ENCODE results near the gene SLC23A2. TPM values are rescaled to one million over a fixed set of nuclear protein-coding genes. Genes with fewer than 3 reads are reported as not detected.

Gene SLC23A2
- total RNA-seq (10 to 100 TPM; 26.0 to 38.2 TPM), polyA plus RNA-seq (1 to 10 TPM; 3.5 to 9.8 TPM)
- long read RNA-seq, donor 1, full-length matches to known transcripts, result 1 of 36 reads
- long read RNA-seq, donor 1, partial matches to known transcripts, result 13 of 36 reads
- long read RNA-seq, donor 1, other reads (novel, unspliced or antisense), result 22 of 36 reads
- long read RNA-seq, donor 2, full-length matches to known transcripts, result 1 of 19 reads
- long read RNA-seq, donor 2, partial matches to known transcripts, result 3 of 19 reads
- long read RNA-seq, donor 2, other reads (novel, unspliced or antisense), result 15 of 19 reads

DNA sequence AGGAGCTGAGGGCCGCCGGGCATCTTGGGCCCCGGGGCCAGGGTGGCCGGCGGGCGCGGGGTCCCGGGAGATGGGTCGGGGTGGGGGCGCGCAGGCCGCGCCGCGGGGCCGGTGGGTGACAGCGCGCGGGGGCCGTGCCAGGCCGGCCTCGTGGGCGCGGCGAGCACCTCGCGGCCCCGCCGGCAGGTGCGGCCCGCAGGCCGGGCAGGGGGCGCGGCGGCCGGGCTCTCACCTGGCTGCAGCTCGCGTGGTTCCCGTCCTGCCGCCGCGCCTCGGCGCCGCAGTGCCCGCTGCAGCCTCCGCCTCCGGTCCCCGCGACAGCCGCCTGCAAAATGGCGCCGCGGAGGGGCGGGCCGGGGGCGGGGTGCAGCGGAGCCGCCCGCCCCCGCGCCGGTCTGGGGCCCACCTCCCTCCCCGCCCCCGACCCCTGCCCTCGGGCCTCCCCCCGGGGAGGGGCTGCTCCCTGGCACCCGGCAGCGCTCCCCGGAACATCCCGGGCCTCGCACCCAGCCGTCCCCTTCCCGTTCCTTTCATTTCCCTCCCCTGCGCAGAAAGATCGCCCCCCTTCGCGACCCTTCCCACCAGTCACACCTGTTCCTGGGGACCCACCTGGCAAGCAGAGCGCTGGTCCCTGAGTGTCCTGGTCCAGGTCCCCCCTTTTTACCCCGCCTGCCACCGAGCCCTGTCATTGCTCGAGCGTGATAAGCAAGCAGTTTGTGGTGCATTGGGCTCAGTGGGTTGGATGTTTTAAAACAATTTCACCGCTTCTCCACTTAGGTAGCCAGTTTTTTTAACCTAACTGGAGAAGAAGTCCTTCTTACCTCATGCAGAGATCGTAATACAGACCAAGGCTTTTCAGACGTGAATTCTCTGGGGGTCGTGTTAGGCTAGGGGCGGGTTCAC lies at the start of gene SLC23A2:
Gene SLC23A2, minus strand, starts transcription at position 337 of the 903 bp plus-strand sequence. CDS start 68,948 bp downstream, outside the sequence.
- Histone ChIP-seq H3K9me3 (ENCODE audit: control insufficient read depth, low read length) (no peaks in the 10 kb centered on the region), H3K27me3 (ENCODE audit: control insufficient read depth in 1 of 2, insufficient read depth in 2 of 2, low read length in 1 of 2) (no peaks in the 10 kb centered on the region), H3K27ac (ENCODE audit: low read depth in 1 of 2, low read length in 2 of 2) (no peak within 1 kb of the TSS), H3K4me1 (ENCODE audit: control insufficient read depth in 1 of 2, insufficient read depth in 2 of 2, low read length in 2 of 2) (peaks cover 0 to 2% of the 10 kb centered on the region in 2 donors), H3K36me3 (ENCODE audit: control insufficient read depth in 1 of 2, insufficient read depth in 2 of 2, low read length in 1 of 2) (no peaks in the 10 kb centered on the region), H3K4me3 (ENCODE audit: low read length in 2 of 2) (peak within 1 kb of the TSS; percentile 85 to 94)
- 2% methylated on average over 19 to 88 of the region's 88 CpGs for WGBS, 2 donors
- ATAC-seq (ENCODE audit: low FRiP score), result peak; percentile 74
- intact Hi-C loops (cut with DNase I), result no loop called here
- peak; percentile 53 to 82 for DNase-seq

DNA sequence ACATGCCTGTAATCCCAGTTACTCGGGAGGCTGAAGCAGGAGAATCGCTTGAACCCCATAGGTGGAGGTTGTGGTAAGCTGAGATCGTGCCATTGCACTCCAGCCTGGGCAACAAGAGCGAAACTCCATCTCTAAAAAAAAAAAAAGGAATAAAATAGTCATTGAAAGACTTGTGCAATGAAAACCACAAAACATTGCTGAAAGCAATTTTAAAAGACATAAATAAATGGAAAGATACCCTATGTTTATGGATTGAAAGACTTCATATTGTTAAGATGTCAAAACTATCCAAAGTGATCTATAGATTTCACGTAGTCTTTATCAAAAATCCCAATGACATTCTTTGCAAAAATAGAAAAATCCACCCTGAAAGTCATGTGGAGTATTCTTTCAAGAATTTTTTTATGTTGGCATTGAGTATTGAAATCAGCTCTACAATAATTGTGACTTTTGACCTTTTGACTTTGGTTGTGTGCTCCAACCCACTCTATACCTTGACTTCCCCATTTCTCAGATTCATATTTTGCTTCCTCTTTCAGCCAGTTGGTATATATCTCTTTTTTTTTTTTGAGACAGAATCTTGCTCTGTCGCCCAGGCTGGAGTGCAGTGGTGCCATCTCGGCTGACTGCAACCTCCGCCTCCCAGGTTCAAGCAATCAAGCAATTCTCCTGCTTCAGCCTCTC lies 45.5 kb upstream of the SLC23A2 start:
- Histone ChIP-seq H3K4me1 (ENCODE audit: control insufficient read depth in 1 of 2, insufficient read depth in 2 of 2, low read length in 2 of 2) (no peaks in the 10 kb centered on the region), H3K4me3 (ENCODE audit: low read length in 2 of 2) (no peak overlapping the region)

DNA sequence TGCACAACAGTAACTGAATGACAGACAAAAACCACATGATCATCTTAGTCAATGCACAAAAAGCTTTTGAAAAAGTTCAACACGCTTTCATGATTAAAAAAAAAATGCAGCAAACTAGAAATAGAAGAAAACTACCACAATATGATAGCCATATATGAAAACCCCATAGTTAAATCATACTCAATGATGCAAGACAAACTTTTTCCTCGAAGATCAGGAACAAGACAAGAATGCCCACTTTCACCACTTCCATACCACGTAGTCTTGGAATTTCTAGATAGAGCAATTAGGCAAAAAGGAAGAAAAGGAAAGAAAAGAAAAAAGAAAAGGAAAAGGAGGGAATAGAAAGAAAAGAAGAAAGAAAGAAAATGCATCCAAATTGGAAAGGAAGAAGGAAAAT lies 44.6 kb upstream of the SLC23A2 start:
- Histone ChIP-seq H3K36me3 (ENCODE audit: control insufficient read depth in 1 of 2, insufficient read depth in 2 of 2, low read length in 1 of 2) (no peaks in the 10 kb centered on the region), H3K9me3 (ENCODE audit: control insufficient read depth, low read length) (no peaks in the 10 kb centered on the region), H3K4me3 (ENCODE audit: low read length in 2 of 2) (no peak overlapping the region), H3K4me1 (ENCODE audit: control insufficient read depth in 1 of 2, insufficient read depth in 2 of 2, low read length in 2 of 2) (no peaks in the 10 kb centered on the region), H3K27me3 (ENCODE audit: control insufficient read depth in 1 of 2, insufficient read depth in 2 of 2, low read length in 1 of 2) (no peaks in the 10 kb centered on the region), H3K27ac (ENCODE audit: low read depth in 1 of 2, low read length in 2 of 2) (no peak overlapping the region)
- WGBS, 2 donors, result 72% methylated on average over 3 of the region's 3 CpGs
- ATAC-seq (ENCODE audit: low FRiP score) (no peak), DNase-seq (no peak)
- intact Hi-C loops (cut with DNase I), result no loop called here

More for the DNA sequence above, 45.5 kb upstream of the SLC23A2 start:
- Histone ChIP-seq H3K27me3 (ENCODE audit: control insufficient read depth in 1 of 2, insufficient read depth in 2 of 2, low read length in 1 of 2) (no peaks in the 10 kb centered on the region), H3K36me3 (ENCODE audit: control insufficient read depth in 1 of 2, insufficient read depth in 2 of 2, low read length in 1 of 2) (no peaks in the 10 kb centered on the region), H3K27ac (ENCODE audit: low read depth in 1 of 2, low read length in 2 of 2) (no peak overlapping the region), H3K9me3 (ENCODE audit: control insufficient read depth, low read length) (no peaks in the 10 kb centered on the region)
- intact Hi-C loops (cut with DNase I), result no loop called here
- 83 to 86% methylated on average over 8 of the region's 8 CpGs for WGBS, 2 donors
- no peak for DNase-seq
- no peak for ATAC-seq (ENCODE audit: low FRiP score)

- no peak for DNase-seq
- 94 to 96% methylated on average over 10 of the region's 10 CpGs for whole genome bisulfite sequencing, 2 donors
- no peak overlapping the region for H3K27ac ChIP-seq (ENCODE audit: low read depth in 1 of 2, low read length in 2 of 2)
- no peaks in the 10 kb centered on the region for H3K9me3 ChIP-seq (ENCODE audit: control insufficient read depth, low read length)
- no peaks in the 10 kb centered on the region for H3K4me1 ChIP-seq (ENCODE audit: control insufficient read depth in 1 of 2, insufficient read depth in 2 of 2, low read length in 2 of 2)
- no peaks in the 10 kb centered on the region for H3K27me3 ChIP-seq (ENCODE audit: control insufficient read depth in 1 of 2, insufficient read depth in 2 of 2, low read length in 1 of 2)
- no peak overlapping the region for H3K4me3 ChIP-seq (ENCODE audit: low read length in 2 of 2)
- ATAC-seq (ENCODE audit: low FRiP score), result no peak
- H3K36me3 ChIP-seq (ENCODE audit: control insufficient read depth in 1 of 2, insufficient read depth in 2 of 2, low read length in 1 of 2), result no peaks in the 10 kb centered on the region
- intact Hi-C loops (cut with DNase I), result no loop called here
Measured at GRCh38 chr20:5044075-5044620, 42.8 kb upstream of the SLC23A2 start.

DNA sequence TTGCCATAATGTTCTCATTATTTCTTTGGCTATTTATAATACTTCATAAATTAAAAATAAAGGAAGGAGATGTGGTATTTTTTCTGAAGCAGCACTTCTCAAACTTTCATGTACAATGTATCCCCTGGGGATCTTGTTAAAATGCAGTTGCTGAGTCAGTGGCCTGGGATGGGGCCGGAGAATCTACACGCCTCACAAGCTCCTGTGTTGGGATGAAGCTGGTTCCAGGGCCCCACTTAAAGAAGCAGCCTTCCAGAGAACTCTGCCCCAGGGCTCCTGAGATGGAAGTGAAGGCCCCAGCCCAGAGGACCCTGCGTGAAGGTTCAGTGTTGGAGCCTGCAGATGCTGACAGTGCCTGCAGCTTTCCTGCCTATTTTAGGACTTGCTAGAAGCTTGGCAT lies 40.1 kb upstream of the SLC23A2 start:
- Histone ChIP-seq H3K36me3 (ENCODE audit: control insufficient read depth in 1 of 2, insufficient read depth in 2 of 2, low read length in 1 of 2) (no peaks in the 10 kb centered on the region), H3K27me3 (ENCODE audit: control insufficient read depth in 1 of 2, insufficient read depth in 2 of 2, low read length in 1 of 2) (no peaks in the 10 kb centered on the region), H3K9me3 (ENCODE audit: control insufficient read depth, low read length) (no peaks in the 10 kb centered on the region), H3K4me1 (ENCODE audit: control insufficient read depth in 1 of 2, insufficient read depth in 2 of 2, low read length in 2 of 2) (no peaks in the 10 kb centered on the region), H3K4me3 (ENCODE audit: low read length in 2 of 2) (no peak overlapping the region), H3K27ac (ENCODE audit: low read depth in 1 of 2, low read length in 2 of 2) (no peak overlapping the region)
- intact Hi-C loops (cut with DNase I), result no loop called here
- 6 to 11% methylated on average over 3 of the region's 3 CpGs for WGBS, 2 donors
- DNase-seq (no peak), ATAC-seq (ENCODE audit: low FRiP score) (peak; percentile 52)

- Histone ChIP-seq H3K4me1 (ENCODE audit: control insufficient read depth in 1 of 2, insufficient read depth in 2 of 2, low read length in 2 of 2) (no peaks in the 10 kb centered on the region), H3K9me3 (ENCODE audit: control insufficient read depth, low read length) (no peaks in the 10 kb centered on the region), H3K27me3 (ENCODE audit: control insufficient read depth in 1 of 2, insufficient read depth in 2 of 2, low read length in 1 of 2) (no peaks in the 10 kb centered on the region), H3K36me3 (ENCODE audit: control insufficient read depth in 1 of 2, insufficient read depth in 2 of 2, low read length in 1 of 2) (no peaks in the 10 kb centered on the region), H3K27ac (ENCODE audit: low read depth in 1 of 2, low read length in 2 of 2) (no peak overlapping the region), H3K4me3 (ENCODE audit: low read length in 2 of 2) (no peak overlapping the region)
- ATAC-seq (ENCODE audit: low FRiP score), result no peak
- WGBS, 2 donors, result 83 to 93% methylated on average over 4 of the region's 4 CpGs
- DNase-seq, result no peak
- intact Hi-C loops (cut with DNase I), result no loop called here
Measured at GRCh38 chr20:5040345-5040744, 39.0 kb upstream of the SLC23A2 start.

DNA sequence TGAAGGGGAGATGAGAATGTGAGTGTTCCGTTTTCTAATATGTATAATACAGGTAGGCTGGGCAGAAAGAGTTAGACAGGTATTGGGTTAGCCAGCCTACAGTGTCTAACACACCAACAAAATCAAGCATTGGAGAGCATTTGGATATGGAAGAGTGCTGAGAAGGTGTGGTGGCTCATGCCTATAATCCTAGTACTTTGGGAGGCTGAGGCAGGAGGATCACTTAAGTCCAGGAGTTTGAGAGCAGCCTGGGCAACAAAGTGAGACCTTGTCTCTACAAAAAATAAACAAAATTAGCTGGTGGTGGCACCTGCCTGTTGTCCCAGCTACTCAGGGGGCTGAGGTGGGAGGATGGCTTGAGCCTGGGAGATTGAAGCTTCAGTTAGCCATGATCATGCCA lies 38.6 kb upstream of the SLC23A2 start:
- no peak overlapping the region for H3K27ac ChIP-seq (ENCODE audit: low read depth in 1 of 2, low read length in 2 of 2)
- ATAC-seq (ENCODE audit: low FRiP score), result no peak
- no peak overlapping the region for H3K4me3 ChIP-seq (ENCODE audit: low read length in 2 of 2)
- DNase-seq, result no peak
- 82 to 89% methylated on average over 1 of the region's 1 CpG for WGBS, 2 donors
- no peaks in the 10 kb centered on the region for H3K27me3 ChIP-seq (ENCODE audit: control insufficient read depth in 1 of 2, insufficient read depth in 2 of 2, low read length in 1 of 2)
- H3K9me3 ChIP-seq (ENCODE audit: control insufficient read depth, low read length), result no peaks in the 10 kb centered on the region
- intact Hi-C loops (cut with DNase I), result no loop called here
- no peaks in the 10 kb centered on the region for H3K36me3 ChIP-seq (ENCODE audit: control insufficient read depth in 1 of 2, insufficient read depth in 2 of 2, low read length in 1 of 2)
- H3K4me1 ChIP-seq (ENCODE audit: control insufficient read depth in 1 of 2, insufficient read depth in 2 of 2, low read length in 2 of 2), result no peaks in the 10 kb centered on the region

DNA sequence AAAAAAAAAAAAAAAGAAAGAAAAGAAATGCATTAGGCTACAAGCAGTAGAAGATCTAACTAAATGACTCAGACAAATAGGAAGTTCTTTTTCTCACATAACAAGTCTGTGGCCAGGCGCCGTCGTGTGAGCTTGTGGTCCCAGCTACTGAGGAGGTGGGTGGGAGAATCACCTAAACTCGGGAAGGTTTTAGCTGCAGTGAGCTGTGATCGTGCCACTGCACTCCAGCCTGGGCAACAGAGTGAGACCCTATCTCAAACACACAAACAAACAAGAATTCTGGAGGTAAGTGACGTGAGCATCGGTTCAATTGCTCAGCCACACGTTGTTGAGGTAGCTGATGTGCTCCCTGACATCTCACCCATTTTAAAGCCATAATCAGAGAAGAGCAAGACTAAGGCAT lies 37.9 kb upstream of the SLC23A2 start:
- no peak overlapping the region for H3K27ac ChIP-seq (ENCODE audit: low read depth in 1 of 2, low read length in 2 of 2)
- H3K4me1 ChIP-seq (ENCODE audit: control insufficient read depth in 1 of 2, insufficient read depth in 2 of 2, low read length in 2 of 2), result no peaks in the 10 kb centered on the region
- intact Hi-C loops (cut with DNase I), result no loop called here
- DNase-seq (peak in 1 of 2 donors; percentile 52), ATAC-seq (ENCODE audit: low FRiP score) (no peak)
- 58 to 66% methylated on average over 8 of the region's 8 CpGs for WGBS, 2 donors
- H3K4me3 ChIP-seq (ENCODE audit: low read length in 2 of 2), result no peak overlapping the region
- no peaks in the 10 kb centered on the region for H3K9me3 ChIP-seq (ENCODE audit: control insufficient read depth, low read length)
- H3K36me3 ChIP-seq (ENCODE audit: control insufficient read depth in 1 of 2, insufficient read depth in 2 of 2, low read length in 1 of 2), result no peaks in the 10 kb centered on the region
- H3K27me3 ChIP-seq (ENCODE audit: control insufficient read depth in 1 of 2, insufficient read depth in 2 of 2, low read length in 1 of 2), result no peaks in the 10 kb centered on the region
